Tibial nerve (tissue), 4 donors: ENCODE data around the gene ARHGAP12. TPM values are rescaled to one million over a fixed set of nuclear protein-coding genes. Genes with fewer than 3 reads are reported as not detected.

Experiments
- DNase-seq, 2 donors: peaks; one replicate each; pipeline ENCODE4 v3.0.0-alpha.2; 2019; ENCODE audit warnings: low spot score in 2 of 2
- H3K27ac ChIP-seq, 4 donors: fragments of 200-600 bp; sonication (generic) in 3 of 4; one replicate each; pipeline ENCODE4 v1.5.1; 2017 to 2019; ENCODE audit warnings: mild to moderate bottlenecking in 1 of 4
- H3K27me3 ChIP-seq, 2 donors: fragments of 200-600 bp; sonication (generic) in 1 of 2; one replicate each; pipeline versions ENCODE4 v1.5.1 to v1.6.0; 2017 to 2019
- H3K36me3 ChIP-seq, 3 donors: fragments of 200-600 bp; sonication (generic); one replicate each; pipeline ENCODE4 v1.5.1; 2018 to 2019
- H3K4me1 ChIP-seq, 4 donors: fragments of 200-600 bp; sonication (generic) in 3 of 4; one replicate each; pipeline ENCODE4 v1.5.1; 2017 to 2019
- H3K4me3 ChIP-seq, 4 donors: fragments of 200-600 bp; sonication (generic) in 3 of 4; one replicate each; pipeline ENCODE4 v1.5.1; 2017 to 2019; ENCODE audit warnings: mild to moderate bottlenecking in 1 of 4, moderate library complexity in 1 of 4
- H3K9me3 ChIP-seq, 4 donors: fragments of 200-600 bp; sonication (generic) in 3 of 4; one replicate each; pipeline ENCODE4 v1.5.1; 2017 to 2019
- CTCF ChIP-seq, 5 experiments: fragments of 200-600 bp in 3 of 5; fragments of 450-650 bp in 2 of 5; sonication (generic) in 3 of 5; IDR thresholded peaks; one replicate each; pipeline ENCODE4 v1.5.1; 2016 to 2019; ENCODE audit warnings: antibody characterized with exemption in 5 of 5, mild to moderate bottlenecking in 3 of 5, moderate library complexity in 2 of 5
- EP300 ChIP-seq, 2 donors: sonication (generic); formaldehyde crosslinking; IDR thresholded peaks; one replicate each; pipeline ENCODE4 v1.6.1; 2017; ENCODE audit warnings: antibody characterized with exemption in 2 of 2, mild to moderate bottlenecking in 1 of 2
- POLR2A ChIP-seq, 2 donors: fragments of 450-650 bp; IDR thresholded peaks; one replicate each; pipeline ENCODE4 v1.6.1; 2017; ENCODE audit warnings: antibody characterized with exemption in 2 of 2, mild to moderate bottlenecking in 2 of 2, moderate library complexity in 2 of 2
- WGBS, 2 donors: methylation state at CpG; one replicate each; pipeline ENCODE4 v1.1.5; 2018; 5-methylcytosine and 5-hydroxymethylcytosine counted together
- total RNA-seq, 4 donors: library from RNA; depleted of rRNA; stranded (reverse); fragments of >200 nt; gene quantifications; one replicate each; pipeline ENCODE4 v1.1.0, GENCODE V29; 2016

The ARHGAP12 gene
- total RNA-seq, 4 donors from 2014 or later = 38.8 to 65.7 (median 47.7) TPM

GRCh38 chr10:31885971-31886370, 42.7 kb downstream of the ARHGAP12 start:
- no peaks in the 10 kb centered on the region for H3K36me3 ChIP-seq
- H3K9me3 ChIP-seq = no peaks in the 10 kb centered on the region
- H3K27me3 ChIP-seq = no peaks in the 10 kb centered on the region
- H3K4me3 ChIP-seq = no peak overlapping the region
- no peak overlapping the region for H3K27ac ChIP-seq
- no peak for DNase-seq
- TF ChIP-seq CTCF (IDR thresholded peaks at IDR 0.05) = no peak
- no peak for TF ChIP-seq EP300 (IDR thresholded peaks at IDR 0.05)
- TF ChIP-seq POLR2A (IDR thresholded peaks at IDR 0.05) = no peak
- H3K4me1 ChIP-seq = peaks cover 0 to 49% (median 2%) of the 10 kb centered on the region in 4 donors

GRCh38 chr10:31884386-31884785, 44.2 kb downstream of the ARHGAP12 start:
- H3K4me3 ChIP-seq = no peak overlapping the region

GRCh38 chr10:31883397-31883796, 45.2 kb downstream of the ARHGAP12 start:
- H3K4me3 ChIP-seq = no peak overlapping the region
- H3K27ac ChIP-seq = no peak overlapping the region
- DNase-seq = no peak
- H3K4me1 ChIP-seq = peaks cover 0 to 46% (median 2%) of the 10 kb centered on the region in 4 donors
- WGBS, 2 donors = 49 to 60% methylated on average over 3 of the region's 3 CpGs
- H3K9me3 ChIP-seq = no peaks in the 10 kb centered on the region
- H3K36me3 ChIP-seq = no peaks in the 10 kb centered on the region
- TF ChIP-seq CTCF (IDR thresholded peaks at IDR 0.05) = no peak
- no peak for TF ChIP-seq EP300 (IDR thresholded peaks at IDR 0.05)
- TF ChIP-seq POLR2A (IDR thresholded peaks at IDR 0.05) = no peak
- no peaks in the 10 kb centered on the region for H3K27me3 ChIP-seq

More at GRCh38 chr10:31884386-31884785, 44.2 kb downstream of the ARHGAP12 start:
- no peak for TF ChIP-seq CTCF (IDR thresholded peaks at IDR 0.05)
- TF ChIP-seq EP300 (IDR thresholded peaks at IDR 0.05) = no peak
- H3K27me3 ChIP-seq = no peaks in the 10 kb centered on the region
- no peaks in the 10 kb centered on the region for H3K9me3 ChIP-seq
- DNase-seq = no peak
- no peaks in the 10 kb centered on the region for H3K36me3 ChIP-seq
- WGBS, 2 donors = 57 to 60% methylated on average over 2 of the region's 2 CpGs
- H3K4me1 ChIP-seq = peaks cover 0 to 49% (median 2%) of the 10 kb centered on the region in 4 donors
- H3K27ac ChIP-seq = peak overlapping the region in 1 of 4 donors; percentile 3

- no peaks in the 10 kb centered on the region for H3K9me3 ChIP-seq
- DNase-seq = no peak
- H3K27ac ChIP-seq = no peak overlapping the region
- no peak overlapping the region for H3K4me3 ChIP-seq
- no peaks in the 10 kb centered on the region for H3K36me3 ChIP-seq
- H3K27me3 ChIP-seq = no peaks in the 10 kb centered on the region
- no peak for TF ChIP-seq EP300 (IDR thresholded peaks at IDR 0.05)
- TF ChIP-seq CTCF (IDR thresholded peaks at IDR 0.05) = no peak
- TF ChIP-seq POLR2A (IDR thresholded peaks at IDR 0.05) = no peak
- peaks cover 0 to 37% (median 2%) of the 10 kb centered on the region in 4 donors for H3K4me1 ChIP-seq
Observed at GRCh38 chr10:31878486-31878885, 50.1 kb downstream of the ARHGAP12 start.

- WGBS, 2 donors = 63 to 67% methylated on average over 6 of the region's 6 CpGs
- Histone ChIP-seq H3K27me3 (no peaks in the 10 kb centered on the region), H3K27ac (peak overlapping the region in 1 of 4 donors; percentile 37), H3K36me3 (no peaks in the 10 kb centered on the region), H3K4me3 (no peak overlapping the region), H3K9me3 (no peaks in the 10 kb centered on the region), H3K4me1 (peaks cover 0 to 35% (median 2%) of the 10 kb centered on the region in 4 donors)
- TF ChIP-seq POLR2A (IDR thresholded peaks at IDR 0.05) = no peak
- no peak for TF ChIP-seq CTCF (IDR thresholded peaks at IDR 0.05)
- TF ChIP-seq EP300 (IDR thresholded peaks at IDR 0.05) = no peak
- DNase-seq = no peak
Observed at GRCh38 chr10:31876652-31877352, 51.8 kb downstream of the ARHGAP12 start.
